ENCODE data around the gene SSR3. TPM values are rescaled to one million over a fixed set of nuclear protein-coding genes. Genes with fewer than 3 reads are reported as not detected.
A peak's percentile ranks its signal among the peaks of the same experiment; 100 is the strongest.
"Not testable (repeated sequence)": the region's sequence is repeated elsewhere in the genome, so short reads cannot be mapped to it uniquely, and the experiment has no call there.

SSR3 gene
- 100 to 1,000 TPM; 133 to 164 (median 155) TPM for polyA plus RNA-seq (ENCODE audit: insufficient read length in 4 of 4)

DNA sequence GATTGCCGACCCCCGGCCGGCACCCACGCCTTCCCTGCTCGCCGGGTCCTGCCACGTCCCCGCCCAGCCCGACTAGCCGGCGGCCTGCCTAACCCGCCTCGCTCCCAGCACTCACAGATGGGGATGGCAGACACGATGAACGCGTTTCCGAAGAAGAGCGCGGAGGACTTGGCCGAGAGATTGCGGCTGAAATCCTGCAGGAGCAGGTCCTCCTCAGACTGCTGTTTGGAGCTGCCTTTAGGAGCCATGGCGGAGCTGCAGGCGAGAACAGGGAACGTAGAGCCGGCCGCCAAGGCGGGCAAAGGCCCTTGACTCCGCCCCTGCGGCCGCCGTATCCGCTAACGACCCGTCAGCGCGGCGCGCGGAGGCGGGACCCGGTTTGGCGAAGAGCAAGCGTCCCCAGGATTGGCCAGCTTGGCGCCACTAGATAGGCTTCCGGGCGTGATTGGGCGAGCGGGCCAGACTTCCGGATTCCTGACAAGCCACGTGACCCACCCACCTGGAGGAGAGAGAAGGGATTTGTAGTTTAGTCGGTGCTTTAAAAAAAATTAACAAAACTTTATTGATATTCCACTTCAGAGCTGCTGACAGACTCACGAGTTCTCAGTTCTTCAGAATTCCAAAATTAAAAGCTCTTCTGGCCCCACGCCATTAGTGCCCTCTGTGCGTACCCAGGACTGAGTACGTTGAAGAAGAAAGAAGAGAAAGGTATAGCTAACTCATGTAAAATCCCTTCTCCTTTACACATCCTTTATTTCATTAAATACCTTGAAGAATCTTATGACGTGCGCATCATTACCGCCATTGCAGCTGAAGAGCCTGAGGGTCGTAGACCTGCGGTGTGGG, at the start of gene SSR3:
SSR3 (minus strand) TSS at position 276 of the 846 bp plus-strand sequence; CDS start at position 248, 28 bp downstream.
- DNase-seq (ENCODE audit: low read depth in 4 of 4, low spot score in 3 of 4) = peak; percentile 95 to 98 (median 96)

DNA sequence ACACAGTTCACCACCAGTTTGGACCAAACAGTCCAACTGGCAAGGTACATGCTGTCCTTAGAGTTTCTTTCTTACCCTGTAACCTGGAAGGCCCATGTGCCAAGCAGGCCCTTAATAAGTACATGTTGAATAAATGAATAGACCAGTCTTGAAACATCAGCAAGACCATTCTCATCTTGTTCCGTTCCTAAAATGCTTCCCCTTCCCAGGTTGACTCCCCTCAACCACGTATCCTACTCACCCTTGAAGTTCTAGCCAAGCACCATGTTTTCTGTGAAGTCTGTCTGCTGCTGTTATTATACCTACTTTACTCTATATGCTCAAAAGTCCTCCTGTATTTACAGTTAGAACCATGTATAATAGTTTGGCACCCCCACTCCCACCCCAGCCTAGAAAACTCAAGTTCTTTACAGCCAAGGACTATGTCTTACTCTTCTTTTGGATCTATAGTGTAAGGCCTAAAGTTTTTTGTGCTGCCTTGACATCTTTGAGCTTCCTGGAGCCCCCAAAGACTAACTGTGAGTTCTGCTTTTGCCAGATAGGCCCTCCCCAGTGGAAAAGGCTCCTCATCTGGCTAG, 49.2 kb upstream of the SSR3 start:
- DNase-seq (ENCODE audit: low read depth in 4 of 4, low spot score in 3 of 4) = no peak

DNA sequence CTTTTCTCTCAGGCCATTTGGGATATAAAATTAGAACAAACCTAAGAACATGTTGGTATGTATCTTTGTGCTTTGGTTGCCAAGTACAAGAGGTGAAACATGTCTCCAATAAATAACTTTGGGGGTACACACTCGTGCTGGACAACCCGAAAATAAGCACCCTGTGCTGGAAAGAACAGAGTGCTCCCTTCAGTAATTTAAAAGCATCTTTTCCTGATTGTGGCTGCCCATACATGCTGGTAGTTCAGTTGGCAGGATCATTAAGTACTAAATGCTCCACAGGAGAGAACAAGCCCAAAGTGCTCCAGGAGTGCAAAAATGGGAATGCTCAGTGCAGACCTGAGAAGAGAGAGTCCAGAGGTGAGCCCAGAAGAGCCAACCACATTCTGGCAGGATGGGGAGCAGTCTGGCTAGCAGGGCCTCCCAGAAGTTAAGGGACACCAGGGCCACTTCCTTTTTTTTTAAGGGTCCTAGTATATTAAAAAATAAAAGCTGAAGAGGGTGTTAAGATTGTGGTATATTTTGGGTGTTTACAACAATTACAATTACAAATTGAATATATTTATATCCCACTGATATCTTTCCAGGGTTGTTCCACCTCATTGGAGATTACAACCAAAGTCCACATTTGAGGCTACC, 48.6 kb upstream of the SSR3 start:
- no peak for DNase-seq (ENCODE audit: low read depth in 4 of 4, low spot score in 3 of 4)

DNA sequence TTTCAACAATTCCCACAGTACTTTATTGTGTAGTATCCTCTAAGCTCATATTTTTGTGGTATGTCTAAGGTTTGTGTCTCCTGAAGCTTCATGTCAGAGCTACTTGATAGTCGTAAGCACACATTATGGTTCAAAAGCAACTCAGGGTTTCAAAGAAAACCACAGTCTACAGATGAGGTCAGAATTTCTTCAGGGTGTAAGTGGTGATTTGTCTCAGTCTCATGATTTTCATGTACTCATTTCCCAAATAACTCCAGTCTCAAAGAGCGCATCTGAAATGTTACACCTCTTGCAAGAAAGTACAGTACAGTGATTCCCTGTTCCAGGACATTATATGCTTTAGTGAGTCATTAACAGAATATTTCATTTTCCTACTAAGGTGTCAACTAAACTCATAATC, 47.5 kb upstream of the SSR3 start:
- no peak for DNase-seq (ENCODE audit: low read depth in 4 of 4, low spot score in 3 of 4)

DNA sequence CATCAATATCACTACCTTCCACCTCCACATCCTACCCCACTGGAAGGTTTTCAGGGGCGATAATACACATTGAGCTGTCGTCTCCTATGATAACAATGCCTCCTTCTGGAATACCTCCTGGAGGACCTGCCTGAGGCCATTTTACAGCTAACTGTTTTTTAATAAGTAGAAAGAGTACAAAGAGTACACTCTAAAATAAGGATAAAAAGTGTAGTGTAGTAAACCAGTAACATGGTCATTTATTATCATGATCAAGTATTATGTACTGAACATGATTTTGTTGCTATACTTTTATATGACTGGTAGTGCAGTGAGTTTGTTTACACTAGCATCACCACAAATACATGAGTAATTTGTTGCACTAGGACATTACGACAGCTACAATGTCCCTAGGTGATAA, 46.6 kb upstream of the SSR3 start:
- DNase-seq (ENCODE audit: low read depth in 4 of 4, low spot score in 3 of 4) = no peak

DNA sequence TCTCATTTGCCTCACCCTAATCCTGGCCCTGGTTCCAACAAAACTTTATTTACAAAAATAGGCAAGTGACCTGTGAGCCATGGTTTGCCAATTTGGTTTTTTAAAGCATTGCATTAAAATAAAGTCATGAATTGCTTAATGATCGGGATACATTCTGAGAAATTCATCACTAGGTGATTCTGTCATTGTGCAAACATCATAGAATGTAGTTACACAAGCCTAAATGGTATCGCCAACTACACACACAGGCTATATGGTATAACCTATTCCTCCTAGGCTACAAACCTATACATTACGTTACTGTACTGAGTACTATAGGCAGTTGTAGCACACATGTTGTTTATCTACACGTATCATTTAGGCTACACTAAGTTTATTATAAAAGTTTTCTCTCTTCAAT, 45.9 kb upstream of the SSR3 start:
- no peak for DNase-seq (ENCODE audit: low read depth in 4 of 4, low spot score in 3 of 4)

DNA sequence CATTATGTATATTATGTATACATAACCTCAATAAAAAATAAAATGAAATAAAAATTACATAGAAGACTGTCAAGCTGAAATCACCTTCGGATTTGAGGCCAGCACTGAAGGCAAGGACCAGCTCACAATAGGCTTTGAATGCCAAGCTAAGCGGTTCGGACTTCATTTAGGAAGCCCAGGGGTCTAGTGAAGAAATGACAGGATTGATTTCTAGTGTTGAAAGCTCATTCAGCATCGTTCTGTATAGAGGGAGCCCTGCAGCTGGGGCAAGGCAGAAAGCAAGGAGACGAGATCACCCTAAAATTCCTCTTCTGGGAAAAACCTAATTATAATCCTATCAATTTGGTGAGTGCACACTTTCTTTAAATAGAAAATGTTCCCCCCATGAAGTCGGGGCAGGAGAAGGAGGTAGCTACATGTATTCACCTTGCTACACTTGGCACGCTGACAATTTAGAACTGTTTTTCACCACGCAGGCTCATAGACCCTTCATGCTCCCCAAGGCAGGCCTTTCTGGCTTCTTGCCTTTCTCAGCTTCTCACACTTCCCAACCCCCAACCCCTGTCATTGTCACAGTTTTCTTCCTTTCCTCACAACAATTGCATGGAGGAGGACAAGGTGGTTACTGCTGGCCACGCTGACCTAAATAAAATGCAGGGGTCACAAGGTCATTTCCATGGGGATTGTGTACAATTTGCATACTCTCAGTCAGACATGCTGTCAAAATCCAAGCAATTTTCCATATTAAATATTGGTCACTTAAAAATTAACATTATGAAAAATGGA, 44.4 kb upstream of the SSR3 start:
- no peak for DNase-seq (ENCODE audit: low read depth in 4 of 4, low spot score in 3 of 4)

DNA sequence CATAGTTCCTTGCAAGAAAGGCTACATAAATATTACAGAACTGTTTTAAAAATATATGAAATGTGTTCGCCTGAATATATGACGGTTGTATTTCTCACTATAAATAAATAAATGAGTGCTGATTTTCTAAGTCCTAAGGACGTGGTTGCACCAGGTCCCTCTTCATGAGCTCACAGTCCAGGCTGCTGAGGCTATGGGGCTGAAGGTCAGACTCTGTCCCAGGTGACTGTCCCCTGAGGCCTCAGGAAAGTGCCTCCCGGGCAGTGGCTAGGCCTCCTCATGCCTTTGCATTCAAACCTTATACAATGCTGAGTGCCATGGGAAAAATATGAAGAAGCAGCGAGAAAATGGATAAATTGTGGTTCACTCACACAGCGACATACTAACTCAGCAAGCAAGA, 43.5 kb upstream of the SSR3 start:
- DNase-seq (ENCODE audit: low read depth in 4 of 4, low spot score in 3 of 4) = no peak

DNA sequence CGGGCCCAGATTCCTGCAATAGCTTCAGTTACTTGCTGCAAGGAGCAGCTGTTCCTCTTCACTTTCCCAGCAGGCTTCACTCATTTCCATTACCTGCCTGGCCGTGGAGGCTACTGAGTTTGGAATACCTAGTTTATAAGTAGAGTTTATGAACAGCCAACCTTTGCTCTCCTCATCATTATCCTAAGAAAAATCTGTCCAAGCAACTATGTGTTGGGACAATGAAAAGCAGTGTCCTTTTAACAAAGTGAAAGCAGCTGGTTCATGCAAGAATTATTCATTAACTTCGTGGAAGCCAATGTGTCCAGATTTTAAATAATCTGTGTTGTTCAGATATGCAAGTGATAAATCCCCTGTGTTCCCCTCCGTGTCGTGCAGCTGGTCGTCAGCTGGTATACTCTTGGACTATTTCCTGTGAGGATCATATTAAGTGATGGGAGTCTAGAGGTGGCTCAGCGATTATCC, 39.3 kb upstream of the SSR3 start:
- DNase-seq (ENCODE audit: low read depth in 4 of 4, low spot score in 3 of 4) = no peak

DNA sequence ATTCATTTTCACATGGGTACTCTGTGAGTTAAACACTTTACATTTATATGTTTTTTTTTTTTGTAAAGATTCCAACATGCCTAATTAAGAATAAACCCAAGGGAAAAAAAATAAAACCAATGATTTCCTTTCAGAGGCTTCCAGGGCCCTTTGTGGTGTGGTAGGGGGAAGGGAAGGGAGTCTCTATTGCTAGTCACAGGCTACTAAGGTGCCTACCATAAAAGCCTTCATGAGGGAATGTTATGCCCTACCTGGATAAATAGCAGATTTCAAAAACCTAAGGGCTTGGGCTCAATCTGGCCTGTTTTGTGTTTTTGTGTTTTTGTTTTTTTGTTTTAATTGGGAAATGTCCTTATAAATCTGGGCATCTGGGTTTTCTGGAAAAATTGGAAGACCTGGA, 38.9 kb upstream of the SSR3 start:
- no peak for DNase-seq (ENCODE audit: low read depth in 4 of 4, low spot score in 3 of 4)

DNA sequence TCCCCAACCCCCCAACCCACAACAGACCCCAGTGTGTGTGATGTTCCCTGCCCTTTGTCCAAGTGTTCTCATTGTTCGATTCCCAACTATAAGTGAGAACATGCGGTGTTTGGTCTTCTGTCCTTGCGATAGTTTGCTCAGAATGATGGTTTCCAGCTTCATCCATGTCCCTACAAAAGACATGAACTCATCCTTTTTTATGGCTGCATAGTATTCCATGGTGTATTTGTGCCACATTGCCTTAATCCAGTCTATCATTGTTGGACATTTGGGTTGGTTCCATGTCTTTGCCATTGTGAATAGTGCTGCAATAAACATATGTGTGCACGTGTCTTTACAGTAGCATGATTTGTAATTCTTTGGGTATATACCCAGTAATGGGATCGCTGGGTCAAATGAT, 34.9 kb upstream of the SSR3 start:
- not testable (repeated sequence) for DNase-seq (ENCODE audit: low read depth in 4 of 4, low spot score in 3 of 4)

DNA sequence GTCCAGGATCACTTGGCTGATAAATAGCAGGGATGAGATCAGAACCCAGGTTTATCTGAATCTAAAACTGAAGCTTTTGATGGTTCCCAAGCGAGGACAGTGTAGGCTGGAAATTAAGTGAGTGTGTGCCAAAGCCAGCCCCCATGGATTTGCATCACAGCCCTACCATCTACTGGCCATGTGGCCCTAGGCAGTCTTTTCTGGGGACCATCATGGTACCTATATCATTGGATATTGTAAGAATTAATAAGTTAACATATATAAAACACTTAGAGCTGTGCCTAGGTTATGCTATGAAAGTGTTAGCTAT, 32.8 kb upstream of the SSR3 start:
- no peak for DNase-seq (ENCODE audit: low read depth in 4 of 4, low spot score in 3 of 4)

DNA sequence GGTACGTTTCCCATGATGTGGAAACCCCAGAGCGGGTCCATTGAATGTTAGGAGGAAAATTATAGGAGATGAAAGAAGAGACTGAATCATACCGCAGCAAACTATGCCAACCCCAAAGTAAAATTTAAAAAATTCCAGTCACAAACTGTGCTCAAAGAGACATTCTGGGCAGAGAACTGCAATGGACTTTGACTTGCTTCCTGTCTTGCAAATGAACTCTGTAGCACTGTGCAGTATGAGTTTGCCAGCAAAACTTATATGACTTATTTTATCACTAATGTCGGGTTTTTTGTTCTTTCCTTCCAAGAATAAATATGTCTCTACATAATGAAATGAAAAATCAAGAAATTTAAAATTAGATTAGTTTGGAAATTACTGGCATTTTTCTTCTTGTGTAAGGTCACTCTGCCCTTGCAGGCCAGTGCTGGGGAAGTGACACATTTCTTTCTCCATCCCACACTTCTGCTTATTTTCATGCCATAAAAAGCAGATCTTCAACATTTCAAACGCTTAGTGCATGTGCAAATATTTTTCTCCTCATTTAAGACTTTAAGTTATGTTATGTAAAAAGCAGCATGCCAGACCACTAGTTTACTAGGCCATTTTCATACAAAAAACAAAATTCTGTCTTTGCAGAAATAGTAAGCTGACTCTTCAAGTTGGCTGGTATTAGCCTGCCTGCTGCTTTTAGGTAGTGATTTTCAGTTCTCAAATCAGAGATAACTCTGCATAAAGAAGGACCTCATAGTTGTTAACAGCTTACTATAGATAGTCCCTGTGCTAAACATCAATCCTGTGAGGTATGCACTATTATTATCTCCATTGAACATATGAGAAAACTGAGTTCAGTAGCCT, 32.2 kb upstream of the SSR3 start:
- DNase-seq (ENCODE audit: low read depth in 4 of 4, low spot score in 3 of 4) = no peak

DNA sequence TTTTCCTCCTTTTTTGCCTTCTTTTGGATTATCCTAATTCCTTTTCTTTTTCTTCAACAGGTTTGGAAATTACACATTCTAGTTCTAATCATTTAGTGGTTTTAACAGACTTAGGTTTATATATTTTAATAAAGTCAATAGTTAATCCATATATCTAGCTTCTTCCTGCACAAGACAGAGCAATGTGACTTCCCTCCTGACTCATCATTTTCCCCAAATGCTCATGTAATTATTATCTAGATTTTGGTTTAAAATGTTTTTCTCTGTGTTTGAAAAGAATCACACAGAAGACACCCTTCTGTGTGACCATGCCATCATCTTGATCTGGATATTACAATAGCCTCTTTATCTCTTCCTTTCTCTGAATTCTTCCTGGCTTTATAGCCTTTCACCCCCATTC, 28.6 kb upstream of the SSR3 start:
- DNase-seq (ENCODE audit: low read depth in 4 of 4, low spot score in 3 of 4) = no peak

DNA sequence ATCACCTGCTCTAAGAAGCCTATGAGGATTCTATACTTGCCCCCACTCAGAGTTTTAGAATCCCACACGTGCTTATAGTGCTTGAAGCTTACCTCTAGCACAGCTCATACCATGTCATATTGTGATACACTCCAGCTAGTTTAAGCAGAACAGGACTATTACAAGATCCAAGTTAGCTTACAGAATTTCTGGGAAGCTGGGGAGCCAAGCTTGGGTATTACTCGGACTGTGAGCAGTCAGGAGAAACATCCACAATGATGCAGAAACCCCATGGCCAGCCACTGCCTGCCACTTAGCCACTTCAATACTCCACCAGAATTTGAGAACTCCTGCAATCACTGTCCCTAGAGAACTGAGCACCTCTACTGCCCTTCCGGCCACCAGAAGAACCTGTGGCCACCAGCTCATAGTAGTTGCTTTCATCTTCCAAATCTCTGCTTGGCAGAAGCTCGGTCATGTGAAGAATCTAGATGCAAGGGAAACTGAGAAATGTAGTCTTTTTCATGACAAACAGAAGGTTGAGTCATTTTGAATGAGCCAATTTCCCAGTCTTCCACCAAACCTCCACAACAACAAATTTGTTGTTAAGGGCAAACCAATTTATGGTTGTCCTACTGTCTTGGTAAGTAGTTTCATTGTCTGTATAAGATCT, 27.7 kb upstream of the SSR3 start:
- no peak for DNase-seq (ENCODE audit: low read depth in 4 of 4, low spot score in 3 of 4)

DNA sequence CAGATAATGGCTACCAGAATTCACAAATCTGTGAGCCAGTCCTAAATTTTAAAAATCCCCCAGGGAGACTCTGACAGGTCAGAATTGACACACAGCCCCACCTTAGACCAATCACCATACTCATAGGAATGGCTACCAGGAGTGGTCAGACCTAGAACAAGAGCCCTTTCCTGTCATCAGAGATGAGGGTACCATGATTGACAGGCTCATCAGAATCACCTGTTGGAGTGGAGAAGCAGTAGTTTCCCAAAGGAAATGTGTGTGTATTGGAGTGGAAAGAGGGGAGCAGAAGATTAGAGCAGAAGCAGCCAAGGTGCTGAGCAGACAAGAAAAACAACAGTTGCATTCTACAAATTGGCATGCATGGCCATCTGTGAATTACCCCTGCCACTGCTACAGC, 27.0 kb upstream of the SSR3 start:
- DNase-seq (ENCODE audit: low read depth in 4 of 4, low spot score in 3 of 4) = no peak

DNA sequence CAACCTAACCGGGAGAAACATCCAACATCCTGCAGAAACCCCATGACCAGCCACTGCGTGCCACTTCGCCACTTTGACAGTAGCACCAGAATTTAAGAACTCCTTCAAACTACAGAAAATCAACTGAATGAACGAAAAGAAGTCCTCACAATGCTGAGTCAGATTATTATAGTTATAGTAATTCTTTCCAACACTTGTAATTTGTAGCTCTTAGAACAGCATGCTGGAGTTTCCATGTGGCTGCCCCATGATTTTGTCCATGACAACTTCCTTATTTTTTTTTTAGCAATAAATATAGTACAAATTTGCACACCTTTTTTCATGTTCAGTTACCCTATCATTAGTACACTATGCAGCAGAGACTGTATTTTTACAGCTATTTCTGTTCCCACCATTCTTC, 26.1 kb upstream of the SSR3 start:
- DNase-seq (ENCODE audit: low read depth in 4 of 4, low spot score in 3 of 4) = no peak

DNA sequence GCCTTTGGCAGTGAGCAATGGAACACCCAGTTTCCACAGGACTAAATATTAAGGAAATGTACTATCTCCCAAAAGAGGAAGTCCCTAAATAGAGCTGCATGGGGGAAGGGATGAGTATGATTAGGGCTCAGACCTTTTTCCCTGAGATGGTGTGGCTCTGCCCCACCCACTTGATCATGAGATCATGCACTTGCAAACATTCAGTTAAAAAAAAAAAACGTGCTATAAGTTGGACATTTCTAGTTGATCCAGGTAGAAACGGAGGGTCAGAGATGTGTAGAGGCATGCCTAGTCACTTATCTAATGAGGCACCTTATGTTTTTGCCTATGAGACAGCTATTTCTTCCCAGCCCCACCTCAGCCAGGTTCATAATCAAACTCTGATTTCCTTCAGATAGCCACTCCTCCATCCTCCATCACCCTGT, 24.5 kb upstream of the SSR3 start:
- DNase-seq (ENCODE audit: low read depth in 4 of 4, low spot score in 3 of 4) = no peak

DNA sequence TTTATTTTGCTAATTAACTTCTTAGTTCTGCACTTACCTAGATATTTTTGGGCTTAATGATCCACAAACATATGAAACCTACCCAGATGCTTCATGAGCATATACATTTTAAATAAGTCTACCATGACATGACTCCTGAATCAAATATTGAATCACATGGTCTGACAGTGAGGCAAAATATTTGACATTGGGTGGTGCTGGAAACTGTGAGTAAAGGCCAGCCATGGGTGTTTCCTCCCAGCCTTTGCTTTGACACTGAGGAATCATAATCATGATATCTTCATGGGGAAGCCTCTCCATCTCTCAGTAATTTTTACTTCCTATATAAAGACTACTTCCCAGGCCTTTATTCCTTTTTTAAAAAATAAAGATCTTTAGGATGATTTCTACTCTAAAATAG, 22.8 kb upstream of the SSR3 start:
- no peak for DNase-seq (ENCODE audit: low read depth in 4 of 4, low spot score in 3 of 4)

All from left renal pelvis (tissue), 4 donors.